ENCODE measurements around the gene PPP1R3E. TPM values are rescaled to one million over a fixed set of nuclear protein-coding genes. Genes with fewer than 3 reads are reported as not detected.

The PPP1R3E gene
- total RNA-seq, 1 experiment from 2014 or later = 5.0 TPM

GRCh38 chr14:23322568-23323517, 20.2 kb upstream of the PPP1R3E start:
- DNase-seq (ENCODE audit: low read depth) = no peak

DNA sequence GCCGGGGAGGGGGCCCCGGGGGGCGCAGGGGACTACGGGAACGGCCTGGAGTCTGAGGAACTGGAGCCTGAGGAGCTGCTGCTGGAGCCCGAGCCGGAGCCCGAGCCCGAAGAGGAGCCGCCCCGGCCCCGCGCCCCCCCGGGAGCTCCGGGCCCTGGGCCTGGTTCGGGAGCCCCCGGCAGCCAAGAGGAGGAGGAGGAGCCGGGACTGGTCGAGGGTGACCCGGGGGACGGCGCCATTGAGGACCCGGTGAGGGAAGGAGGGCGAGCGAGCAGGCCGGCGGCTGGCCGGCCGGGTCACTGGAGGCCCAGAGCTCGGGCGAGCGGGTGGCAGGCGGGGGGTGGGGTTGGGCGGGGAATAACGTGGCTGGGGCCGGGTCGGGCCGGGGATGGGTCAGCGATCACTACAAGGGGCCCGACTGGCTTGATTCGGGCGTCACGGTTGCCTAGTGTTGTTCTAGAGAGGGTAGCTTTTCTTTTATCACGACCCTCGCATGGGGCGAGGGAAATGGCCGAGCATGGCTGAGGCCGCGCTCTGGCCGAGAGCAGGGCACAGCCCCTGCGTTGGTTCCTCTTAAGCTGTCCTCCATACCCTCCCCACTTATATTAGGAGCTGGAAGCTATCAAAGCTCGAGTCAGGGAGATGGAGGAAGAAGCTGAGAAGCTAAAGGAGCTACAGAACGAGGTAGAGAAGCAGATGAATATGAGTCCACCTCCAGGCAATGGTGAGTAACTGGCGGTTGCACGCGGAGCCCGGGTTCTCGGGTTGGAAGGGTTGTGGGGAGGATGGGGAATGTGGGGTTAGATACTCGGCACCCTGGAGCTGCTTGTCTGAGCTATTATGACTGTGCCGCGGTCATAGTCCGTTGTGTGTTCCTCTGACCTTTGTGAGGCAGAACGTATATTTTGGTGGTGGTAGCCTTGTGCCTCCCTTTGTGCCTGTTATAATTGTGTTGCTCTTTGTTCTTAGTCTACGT, 19.2 kb upstream of the PPP1R3E start:
- peak; percentile 66 for DNase-seq (ENCODE audit: low read depth)

- peak; percentile 100 for DNase-seq (ENCODE audit: low read depth)
Measured at GRCh38 chr14:23320584-23321571, 18.2 kb upstream of the PPP1R3E start, which contains the start of gene PABPN1. Gene PABPN1 (plus strand): TSS chr14:23321457. CDS start chr14:23321470, 13 bp downstream.

- DNase-seq (ENCODE audit: low read depth) = no peak
Measured at GRCh38 chr14:23319746-23320583, 17.3 kb upstream of the PPP1R3E start.

DNA sequence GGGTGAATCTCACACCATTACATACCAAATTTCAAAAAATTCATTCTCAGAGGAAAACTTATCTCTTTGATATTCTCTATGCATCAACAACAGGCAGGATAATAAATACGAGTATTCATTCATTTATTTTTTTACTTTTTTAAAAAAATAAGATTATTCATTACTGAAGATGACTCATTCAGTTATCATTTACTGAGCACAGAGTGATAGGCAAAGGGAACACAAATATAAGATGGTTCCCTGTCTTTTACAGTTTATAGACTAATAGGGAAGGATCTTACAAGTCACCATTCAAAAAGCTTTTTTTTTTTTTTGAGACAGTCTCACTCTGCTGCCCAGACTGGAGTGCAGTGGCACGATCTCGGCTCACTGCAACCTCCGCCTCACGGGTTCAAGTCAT, 13.6 kb upstream of the PPP1R3E start:
- no peak for DNase-seq (ENCODE audit: low read depth)

DNA sequence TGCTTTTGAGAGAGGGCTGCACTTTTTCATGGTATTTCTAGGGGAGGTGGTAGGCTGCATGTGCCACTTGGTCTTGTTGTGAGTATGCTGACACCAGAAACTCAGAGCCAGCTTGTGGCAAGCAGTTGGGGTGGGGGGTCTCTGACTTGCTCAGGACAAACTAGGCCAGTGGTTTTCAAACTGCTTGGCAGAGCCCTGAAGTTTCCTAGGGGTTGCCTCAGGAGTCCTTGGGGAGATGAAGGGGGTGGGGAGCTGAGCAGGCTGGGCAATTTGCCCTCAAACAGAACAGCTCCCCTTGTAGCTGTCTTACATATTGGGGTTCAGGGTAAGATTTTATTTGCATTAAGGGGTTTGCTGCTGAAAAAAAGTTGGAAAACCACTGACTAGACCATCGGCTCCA, 7.9 kb upstream of the PPP1R3E start:
- DNase-seq (ENCODE audit: low read depth) = no peak

DNA sequence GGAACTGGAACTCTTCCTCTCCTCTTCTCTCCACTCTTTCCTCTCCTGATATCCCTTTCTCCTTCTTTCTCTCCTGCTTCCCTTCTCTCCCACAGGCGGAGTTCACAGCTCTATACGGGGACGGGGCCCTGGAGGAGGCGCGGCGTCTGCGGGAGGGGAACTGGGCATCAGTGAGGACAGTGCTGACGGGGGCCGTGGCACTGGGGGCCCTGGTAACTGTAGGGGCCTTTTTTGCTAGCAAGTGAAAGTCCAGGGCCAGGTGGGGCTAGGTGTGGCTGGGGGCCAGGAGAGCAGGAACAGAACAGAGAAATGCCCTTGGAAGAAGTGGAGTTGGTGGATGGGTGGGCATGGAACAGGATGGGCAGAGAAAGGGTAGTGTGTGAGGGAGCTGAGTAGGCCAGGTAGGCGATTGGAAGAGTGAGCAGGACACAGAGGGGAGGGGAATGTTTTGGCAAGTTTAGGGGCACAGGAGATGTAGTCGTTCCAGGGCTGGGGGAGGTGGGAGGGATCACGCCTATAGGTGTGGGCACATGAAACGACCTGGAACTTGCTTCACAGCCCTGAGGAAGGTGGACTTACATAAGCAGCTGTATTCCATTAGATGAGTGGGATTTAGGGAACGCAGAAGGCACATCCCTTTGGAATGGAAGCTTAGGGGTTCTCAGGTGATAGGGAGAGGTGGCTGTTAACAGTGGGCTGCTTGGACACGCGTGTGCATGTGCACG, 6.2 kb upstream of the PPP1R3E start:
- DNase-seq (ENCODE audit: low read depth) = no peak

GRCh38 chr14:23307687-23308644, 5.3 kb upstream of the PPP1R3E start:
- DNase-seq (ENCODE audit: low read depth) = no peak

GRCh38 chr14:23307146-23307530, 4.5 kb upstream of the PPP1R3E start:
- no peak for DNase-seq (ENCODE audit: low read depth)

DNA sequence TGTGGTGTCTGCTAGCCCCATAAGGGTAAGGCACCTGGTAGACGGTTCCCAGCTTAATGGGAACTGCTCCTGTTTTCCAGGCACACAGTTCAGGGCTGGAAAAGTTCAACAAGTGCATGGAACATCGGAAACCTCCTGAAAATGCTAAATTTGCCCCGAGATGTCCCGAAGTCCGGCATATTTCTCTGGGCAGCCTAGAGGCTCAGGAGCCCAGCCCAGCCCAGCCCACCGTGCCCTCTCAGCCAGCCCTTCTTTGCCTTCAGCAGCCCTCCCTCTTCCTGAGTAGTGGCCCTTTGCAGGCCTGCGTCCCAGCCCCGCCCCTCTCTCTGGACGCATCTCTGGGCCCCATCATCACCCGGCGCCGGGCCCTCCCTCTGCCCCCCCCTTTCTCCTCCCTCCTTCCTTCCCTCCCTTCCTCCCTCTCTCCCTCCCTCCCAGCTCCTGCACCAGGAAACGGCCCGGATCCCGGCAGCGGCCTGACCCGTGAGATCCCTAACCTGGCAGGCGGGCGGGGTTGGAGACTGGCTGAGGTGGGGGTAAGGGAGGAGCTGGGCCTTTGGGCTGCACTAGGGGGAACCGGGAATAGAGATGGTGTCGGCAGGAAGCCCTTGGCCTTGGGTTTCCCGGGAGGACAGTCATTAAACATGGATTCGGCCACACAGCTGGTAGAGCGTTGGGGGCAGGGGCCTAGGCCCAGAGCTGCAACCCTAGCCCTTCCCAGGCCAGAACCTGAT, 3.9 kb upstream of the PPP1R3E start, which contains the start of gene BCL2L2:
TSS of gene BCL2L2 (plus strand) at position 422 of the 734 bp plus-strand sequence. CDS start 935 bp downstream, outside the sequence.
- DNase-seq (ENCODE audit: low read depth) = peak; percentile 85

GRCh38 chr14:23301969-23302289, 730 bp downstream of the PPP1R3E start:
- DNase-seq (ENCODE audit: low read depth) = no peak

GRCh38 chr14:23301288-23301968, 1.2 kb downstream of the PPP1R3E start:
- peak; percentile 98 for DNase-seq (ENCODE audit: low read depth)

- peak; percentile 10 for DNase-seq (ENCODE audit: low read depth)
Measured at GRCh38 chr14:23300687-23301223, 1.9 kb downstream of the PPP1R3E start.

GRCh38 chr14:23299986-23300686, 2.5 kb downstream of the PPP1R3E start:
- DNase-seq (ENCODE audit: low read depth) = no peak

- DNase-seq (ENCODE audit: low read depth) = peak; percentile 70
Measured at GRCh38 chr14:23299211-23299957, 3.3 kb downstream of the PPP1R3E start.
